ENCODE data around the gene MLH3. TPM values are rescaled to one million over a fixed set of nuclear protein-coding genes. Genes with fewer than 3 reads are reported as not detected.

Gene MLH3
- total RNA-seq, 4 donors from 2014 or later, result 26.4 to 48.1 (median 36.0) TPM

GRCh38 chr14:74988993-74989392 lies 62.3 kb downstream of the MLH3 start:
- Histone ChIP-seq H3K27ac (no peak overlapping the region), H3K27me3 (no peaks in the 10 kb centered on the region), H3K4me1 (peaks cover 0 to 19% (median 5%) of the 10 kb centered on the region in 4 donors), H3K4me3 (no peak overlapping the region), H3K9me3 (no peaks in the 10 kb centered on the region), H3K36me3 (no peaks in the 10 kb centered on the region)
- TF ChIP-seq EP300 (IDR thresholded peaks at IDR 0.05) (no peak), CTCF (IDR thresholded peaks at IDR 0.05) (no peak), POLR2A (IDR thresholded peaks at IDR 0.05) (no peak)
- no peak for DNase-seq (ENCODE audit: low spot score in 2 of 2)
- 89 to 100% methylated on average over 1 of the region's 1 CpG for WGBS, 2 donors

GRCh38 chr14:74988131-74988530 lies 63.1 kb downstream of the MLH3 start:
- no peak overlapping the region for H3K27ac ChIP-seq
- H3K4me3 ChIP-seq, result no peak overlapping the region
- H3K4me1 ChIP-seq, result peaks cover 0 to 19% (median 5%) of the 10 kb centered on the region in 4 donors
- 60 to 66% methylated on average over 4 of the region's 4 CpGs for WGBS, 2 donors
- TF ChIP-seq CTCF (IDR thresholded peaks at IDR 0.05) (no peak), POLR2A (IDR thresholded peaks at IDR 0.05) (no peak), EP300 (IDR thresholded peaks at IDR 0.05) (no peak)
- H3K27me3 ChIP-seq, result no peaks in the 10 kb centered on the region
- H3K9me3 ChIP-seq, result no peaks in the 10 kb centered on the region
- no peak for DNase-seq (ENCODE audit: low spot score in 2 of 2)
- no peaks in the 10 kb centered on the region for H3K36me3 ChIP-seq

GRCh38 chr14:74985806-74986205 lies 65.5 kb downstream of the MLH3 start:
- TF ChIP-seq CTCF (IDR thresholded peaks at IDR 0.05), result no peak
- no peak for TF ChIP-seq POLR2A (IDR thresholded peaks at IDR 0.05)
- TF ChIP-seq EP300 (IDR thresholded peaks at IDR 0.05), result no peak
- no peaks in the 10 kb centered on the region for H3K27me3 ChIP-seq
- no peaks in the 10 kb centered on the region for H3K36me3 ChIP-seq
- no peak for DNase-seq (ENCODE audit: low spot score in 2 of 2)
- peaks cover 0 to 35% (median 12%) of the 10 kb centered on the region in 4 donors for H3K4me1 ChIP-seq
- 64 to 67% methylated on average over 6 of the region's 6 CpGs for WGBS, 2 donors
- no peaks in the 10 kb centered on the region for H3K9me3 ChIP-seq
- H3K27ac ChIP-seq, result no peak overlapping the region
- no peak overlapping the region for H3K4me3 ChIP-seq

GRCh38 chr14:74985028-74985310 lies 66.3 kb downstream of the MLH3 start:
- no peaks in the 10 kb centered on the region for H3K27me3 ChIP-seq
- TF ChIP-seq CTCF (IDR thresholded peaks at IDR 0.05) (no peak), EP300 (IDR thresholded peaks at IDR 0.05) (no peak), POLR2A (IDR thresholded peaks at IDR 0.05) (no peak)
- no peaks in the 10 kb centered on the region for H3K36me3 ChIP-seq
- WGBS, 2 donors, result 35 to 39% methylated on average over 6 to 10 of the region's 10 CpGs
- peak overlapping the region in 2 of 4 donors; percentile 50 to 51 for H3K27ac ChIP-seq
- H3K4me3 ChIP-seq, result no peak overlapping the region
- no peaks in the 10 kb centered on the region for H3K9me3 ChIP-seq
- H3K4me1 ChIP-seq, result peaks cover 0 to 44% (median 14%) of the 10 kb centered on the region in 4 donors
- no peak for DNase-seq (ENCODE audit: low spot score in 2 of 2)

- WGBS, 2 donors, result 55 to 59% methylated on average over 16 of the region's 16 CpGs
- no peak for TF ChIP-seq EP300 (IDR thresholded peaks at IDR 0.05)
- TF ChIP-seq POLR2A (IDR thresholded peaks at IDR 0.05), result no peak
- TF ChIP-seq CTCF (IDR thresholded peaks at IDR 0.05), result no peak
- Histone ChIP-seq H3K4me1 (peaks cover 0 to 49% (median 14%) of the 10 kb centered on the region in 4 donors), H3K27me3 (no peaks in the 10 kb centered on the region), H3K9me3 (no peaks in the 10 kb centered on the region), H3K4me3 (no peak overlapping the region), H3K27ac (peak overlapping the region in 2 of 4 donors; percentile 50 to 51), H3K36me3 (no peaks in the 10 kb centered on the region)
- DNase-seq (ENCODE audit: low spot score in 2 of 2), result no peak
These were observed 66.8 kb downstream of the MLH3 start for GRCh38 chr14:74984236-74985027.

Measured in tibial nerve (tissue), 4 donors.